ENCODE data around the gene PIGQ.

PIGQ gene

DNA sequence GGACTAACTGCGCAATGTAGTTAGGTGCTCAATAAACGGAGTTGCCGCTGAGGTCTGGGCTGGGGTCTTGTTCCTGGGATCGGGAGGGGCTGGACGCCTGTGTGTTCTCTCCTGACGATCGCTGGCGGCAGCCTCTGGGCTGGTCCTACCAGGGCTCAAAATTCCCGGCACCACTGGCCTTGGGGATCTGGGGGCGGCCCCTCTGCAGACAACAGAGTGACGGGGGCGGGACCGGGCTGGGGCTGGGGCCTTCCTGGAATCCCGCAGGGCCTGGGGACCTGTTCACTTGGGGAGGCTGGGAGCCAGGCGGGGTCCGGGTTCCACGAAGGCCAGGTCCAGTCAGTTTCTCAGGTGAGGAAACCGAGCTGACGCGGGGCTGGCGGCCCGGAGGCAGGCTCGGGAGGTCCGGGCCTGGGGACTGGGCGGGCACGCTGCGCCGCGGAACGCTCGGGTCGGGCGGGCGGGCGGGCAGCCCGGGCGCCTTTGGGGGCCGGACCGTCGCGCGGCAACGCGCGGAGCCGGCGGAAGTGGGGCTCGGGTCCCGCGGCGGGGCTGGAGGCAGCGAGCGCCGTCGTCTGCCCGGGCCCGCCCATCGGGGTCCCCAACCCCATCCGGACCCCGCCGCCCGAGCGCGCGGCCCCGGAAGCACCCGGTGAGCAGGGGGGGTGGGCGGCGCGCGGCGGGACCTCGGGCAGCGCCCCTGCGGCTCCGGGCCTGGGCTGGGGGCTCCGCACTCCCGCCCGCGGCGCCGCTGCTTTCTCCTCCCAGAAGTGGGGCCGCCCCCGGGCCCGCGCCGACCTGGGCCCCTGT is at the start of gene PIGQ:
TSS of gene PIGQ (plus strand) at position 524 of the 810 bp plus-strand sequence. CDS start 4,107 bp downstream, outside the sequence.
- peak; percentile 47 for DNase-seq

- DNase-seq = no peak
Observed at GRCh38 chr16:520847-521246, 48.9 kb upstream of the PIGQ start.

GRCh38 chr16:521381-522210 is 48.2 kb upstream of the PIGQ start:
- no peak for DNase-seq

GRCh38 chr16:522320-523096 is 47.3 kb upstream of the PIGQ start:
- DNase-seq = no peak

- no peak for DNase-seq
Observed at GRCh38 chr16:523097-523741, 46.5 kb upstream of the PIGQ start.

DNA sequence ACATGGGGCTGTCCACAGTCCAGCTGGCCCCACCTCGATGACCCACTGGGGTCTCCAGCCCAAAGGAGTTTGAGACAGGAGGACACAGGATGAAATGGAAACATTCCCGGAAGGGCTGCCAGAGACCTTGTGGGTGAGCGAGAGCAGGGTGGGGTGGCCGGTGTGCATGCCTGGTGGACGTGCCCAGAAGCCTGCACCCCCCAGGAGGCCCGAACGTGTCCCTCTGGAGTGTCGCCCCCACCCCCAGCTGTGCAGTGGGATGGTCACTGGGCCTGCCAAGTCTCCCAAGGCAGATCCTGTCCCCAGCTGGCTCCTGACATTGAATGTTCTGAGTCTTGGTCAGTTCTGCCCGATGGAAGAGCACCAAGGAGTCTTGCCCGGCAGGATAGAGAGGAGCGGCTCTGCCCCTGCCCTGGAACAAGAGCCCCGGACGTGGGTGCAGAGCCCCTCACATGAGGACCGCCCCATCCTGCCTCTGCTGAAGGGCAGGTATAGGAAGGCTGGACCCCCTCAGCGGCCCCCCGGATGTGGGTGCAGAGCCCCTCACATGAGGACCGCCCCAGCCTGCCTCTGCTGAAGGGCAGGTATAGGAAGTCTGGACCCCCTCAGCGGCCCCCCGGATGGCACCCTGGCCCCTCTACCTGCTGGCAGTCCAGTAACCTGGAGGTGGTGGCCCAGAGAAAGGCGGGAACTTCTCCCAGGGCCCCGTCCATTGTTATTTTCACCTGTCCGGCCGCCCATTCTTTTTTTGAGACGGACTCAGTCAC is 45.3 kb upstream of the PIGQ start:
- DNase-seq = no peak

DNA sequence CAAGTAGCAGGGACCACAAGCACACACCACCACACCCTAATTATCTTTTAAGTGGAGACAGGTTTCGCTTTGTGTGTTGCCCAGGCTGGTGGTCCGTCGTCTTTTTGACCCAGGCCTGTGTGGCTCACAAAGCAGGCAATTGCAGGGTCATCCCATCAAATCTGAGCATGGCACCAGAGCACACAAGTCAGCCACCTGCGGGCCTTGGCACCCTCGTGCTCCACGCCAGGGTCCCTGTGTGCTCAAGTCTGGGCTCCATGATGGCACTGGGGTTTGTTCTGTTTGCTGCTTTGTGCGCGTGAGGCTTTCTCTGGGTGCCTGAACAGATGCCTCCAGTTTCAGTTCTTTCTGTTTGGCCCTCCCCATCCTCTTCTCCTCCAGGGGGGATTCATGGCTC is 44.6 kb upstream of the PIGQ start:
- no peak for DNase-seq

DNA sequence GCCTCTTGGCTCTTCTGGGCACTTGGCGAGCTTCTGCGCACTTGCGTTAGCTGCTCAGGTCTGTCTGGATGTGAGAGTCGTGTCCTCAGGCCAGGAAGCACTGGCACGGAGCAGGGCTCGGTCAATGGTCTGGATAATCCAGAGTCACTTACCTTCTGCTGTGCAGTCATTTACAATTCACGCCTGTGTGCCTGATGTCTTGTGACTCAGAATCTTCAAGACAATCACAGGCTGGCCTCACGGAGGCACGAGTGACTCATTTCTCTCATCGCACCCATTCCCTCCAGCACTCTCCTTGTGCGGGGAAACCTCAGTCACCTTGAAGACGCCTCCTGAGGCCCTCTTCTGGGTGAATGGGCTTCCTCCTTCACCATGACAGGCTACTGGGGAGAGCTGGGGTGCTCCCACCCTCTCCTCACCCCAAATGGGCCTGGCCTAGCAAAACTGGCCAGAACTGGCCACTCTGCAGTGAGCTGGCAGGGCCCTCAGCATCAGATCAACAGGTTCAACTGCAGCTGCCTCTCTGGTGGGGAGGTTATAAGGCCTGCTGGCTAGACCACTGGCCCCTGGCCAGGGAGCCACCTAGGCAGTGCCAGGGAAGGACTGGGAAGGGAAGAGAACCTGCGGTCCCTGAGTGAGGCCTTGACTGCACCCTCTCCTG is 44.1 kb upstream of the PIGQ start:
- no peak for DNase-seq

DNA sequence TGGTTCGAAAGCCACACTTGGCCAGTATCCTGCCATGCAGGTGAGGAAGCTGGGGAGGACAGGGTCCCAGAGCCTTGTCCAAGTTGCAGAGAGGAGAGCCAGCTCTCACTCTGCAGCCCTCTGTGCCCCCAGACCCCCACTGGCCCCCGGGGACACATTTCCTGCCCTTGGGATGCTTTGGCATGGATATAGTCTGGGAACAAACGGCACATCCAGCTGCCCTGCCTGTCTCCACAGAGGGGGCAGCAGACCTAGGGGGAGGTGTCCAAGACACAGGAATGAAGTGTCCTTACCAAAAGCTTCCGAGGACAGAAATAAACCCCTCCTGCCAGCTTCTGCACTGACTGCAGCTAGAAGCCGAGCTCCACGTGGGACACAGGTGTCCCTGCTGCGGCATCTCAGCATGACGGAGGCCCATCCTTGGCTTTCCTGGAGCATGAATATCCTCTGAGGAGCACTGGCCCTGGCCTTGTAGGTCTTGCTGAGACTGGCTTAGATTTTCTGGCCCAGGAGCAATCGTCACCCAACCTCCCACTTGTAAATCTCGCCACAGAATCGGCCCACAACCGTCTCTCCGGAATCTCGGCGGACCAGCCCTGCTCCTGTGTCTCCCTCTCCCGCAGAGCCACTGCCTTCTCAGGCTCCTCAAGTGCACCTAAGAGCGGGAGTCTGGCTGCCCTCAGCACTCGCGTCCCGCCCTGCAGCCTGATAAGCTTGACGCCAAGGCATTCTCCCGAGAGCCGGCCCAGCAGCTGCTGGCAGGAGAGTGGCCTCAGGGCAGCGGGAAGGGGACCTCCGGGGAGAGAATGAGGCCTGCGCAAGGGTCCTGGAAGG is 43.4 kb upstream of the PIGQ start:
- no peak for DNase-seq

DNA sequence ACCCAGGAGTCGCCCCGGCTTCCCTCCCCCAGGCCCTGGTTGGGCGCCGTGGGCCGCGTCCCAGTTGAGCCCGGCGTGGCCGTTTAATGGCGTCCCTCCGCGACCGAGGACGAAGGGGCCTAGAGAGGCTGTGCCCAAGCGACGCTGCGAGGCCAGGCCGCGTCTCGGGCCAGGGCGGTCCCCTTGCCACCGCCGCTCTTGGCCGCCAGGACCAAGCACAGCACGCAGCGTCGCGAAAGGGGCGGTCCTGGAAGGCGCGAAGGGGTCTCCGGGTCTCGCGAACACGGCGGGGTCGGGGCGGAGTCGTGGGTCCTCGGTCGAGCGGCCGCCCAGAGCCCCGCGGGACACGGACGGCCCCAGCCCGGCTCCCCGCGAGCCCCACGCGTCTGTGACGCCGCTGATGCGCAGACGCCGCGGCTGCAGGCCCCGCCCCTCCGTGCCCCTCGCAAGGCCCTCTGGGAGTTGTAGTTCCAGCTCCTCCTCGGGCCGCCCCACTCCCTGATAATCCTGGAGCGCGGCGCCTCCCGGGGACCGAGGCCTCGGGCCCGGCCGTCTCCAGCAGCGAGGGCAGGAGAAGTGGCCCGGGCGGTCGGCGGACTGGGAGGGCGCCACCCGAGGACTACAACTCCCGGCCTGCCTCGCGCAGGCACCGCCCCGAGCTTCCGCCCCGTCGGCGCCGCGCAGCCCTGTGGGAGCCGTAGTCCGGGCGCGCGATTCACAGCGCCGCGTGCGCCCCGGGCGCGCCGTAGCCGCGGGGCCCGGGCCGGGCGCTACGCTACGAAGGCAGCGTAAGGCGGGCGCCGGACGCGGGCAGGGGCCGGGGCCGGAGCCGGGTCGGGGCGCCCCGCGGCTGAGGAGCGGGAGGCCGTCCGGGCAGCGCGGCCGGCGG is 42.5 kb upstream of the PIGQ start, which contains the start of gene CAPN15:
TSS of gene CAPN15 (plus strand) at position 698 of the 889 bp plus-strand sequence. CDS start 19,127 bp downstream, outside the sequence.
- peak; percentile 86 for DNase-seq

DNA sequence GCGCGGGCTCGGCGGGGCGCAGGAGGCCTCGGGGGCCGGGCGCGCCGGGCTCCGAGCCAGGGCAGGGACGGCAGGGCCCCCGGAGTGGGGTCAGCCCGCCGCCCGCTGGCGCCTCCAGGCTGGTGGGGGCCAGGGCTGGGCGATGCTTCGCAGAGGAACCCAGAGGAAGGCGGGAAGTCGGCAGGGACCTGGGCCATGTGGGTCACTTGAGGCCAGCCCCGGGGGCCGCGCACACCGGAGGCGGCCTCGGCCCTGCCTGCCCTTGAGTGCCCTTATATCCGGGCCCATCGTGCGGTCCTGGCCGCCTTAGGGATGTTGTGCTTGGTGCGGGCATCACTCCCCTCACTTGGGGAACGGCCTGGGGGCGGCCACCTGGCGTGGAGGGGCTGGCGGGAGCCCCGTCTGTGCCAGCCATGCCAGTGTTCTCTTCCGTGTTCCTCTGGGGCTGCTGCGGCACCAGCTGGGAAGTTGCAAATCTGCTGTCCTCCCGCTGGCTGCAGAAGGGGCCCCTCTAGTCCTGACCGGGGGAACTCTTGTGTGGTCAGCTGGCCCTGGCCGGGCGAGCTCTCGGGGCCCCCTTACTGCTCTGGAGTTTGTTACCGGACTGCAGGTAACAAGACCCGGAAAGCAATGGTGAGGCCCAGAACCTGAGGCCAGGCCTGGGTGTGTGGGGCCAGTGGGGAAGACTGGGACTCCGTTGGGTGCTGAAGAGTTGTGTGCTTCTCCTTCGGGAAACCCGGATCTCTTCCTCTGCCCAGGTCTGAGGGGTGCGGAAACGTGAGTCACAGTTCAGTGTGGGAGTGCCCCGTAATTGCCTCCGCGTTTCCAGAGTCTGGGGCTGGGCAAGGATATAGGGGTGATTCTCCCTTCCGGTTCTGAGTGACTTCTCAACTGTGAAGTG is 41.4 kb upstream of the PIGQ start:
- no peak for DNase-seq

DNA sequence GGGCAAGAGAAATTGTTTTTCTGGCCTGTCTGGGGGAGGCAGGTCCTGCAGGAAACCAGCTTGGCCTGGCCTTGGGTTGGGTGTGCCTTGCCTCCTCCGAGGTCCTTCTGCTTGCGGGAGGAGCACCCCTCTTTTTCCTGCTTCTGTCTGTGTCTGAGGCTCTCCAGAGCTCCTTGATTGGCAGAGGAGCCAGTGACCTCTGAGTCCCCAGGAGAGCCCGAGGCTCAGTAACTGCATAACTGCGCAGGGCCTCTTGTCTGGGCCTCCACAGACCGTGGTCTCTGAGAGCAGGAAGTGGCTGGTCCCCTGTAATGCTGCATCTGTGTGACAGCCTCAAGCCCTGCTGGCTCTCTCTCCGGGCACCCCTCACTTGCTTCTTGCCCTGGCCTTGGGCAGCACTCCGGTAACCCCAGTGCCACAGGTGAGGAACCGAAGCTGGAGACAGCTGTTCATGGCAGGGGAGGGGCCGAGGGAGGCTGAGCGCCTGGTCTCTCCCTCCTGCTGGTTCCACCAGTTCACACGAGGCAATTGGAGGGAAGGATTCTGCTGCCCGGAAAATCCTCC is 40.7 kb upstream of the PIGQ start:
- DNase-seq = no peak

DNA sequence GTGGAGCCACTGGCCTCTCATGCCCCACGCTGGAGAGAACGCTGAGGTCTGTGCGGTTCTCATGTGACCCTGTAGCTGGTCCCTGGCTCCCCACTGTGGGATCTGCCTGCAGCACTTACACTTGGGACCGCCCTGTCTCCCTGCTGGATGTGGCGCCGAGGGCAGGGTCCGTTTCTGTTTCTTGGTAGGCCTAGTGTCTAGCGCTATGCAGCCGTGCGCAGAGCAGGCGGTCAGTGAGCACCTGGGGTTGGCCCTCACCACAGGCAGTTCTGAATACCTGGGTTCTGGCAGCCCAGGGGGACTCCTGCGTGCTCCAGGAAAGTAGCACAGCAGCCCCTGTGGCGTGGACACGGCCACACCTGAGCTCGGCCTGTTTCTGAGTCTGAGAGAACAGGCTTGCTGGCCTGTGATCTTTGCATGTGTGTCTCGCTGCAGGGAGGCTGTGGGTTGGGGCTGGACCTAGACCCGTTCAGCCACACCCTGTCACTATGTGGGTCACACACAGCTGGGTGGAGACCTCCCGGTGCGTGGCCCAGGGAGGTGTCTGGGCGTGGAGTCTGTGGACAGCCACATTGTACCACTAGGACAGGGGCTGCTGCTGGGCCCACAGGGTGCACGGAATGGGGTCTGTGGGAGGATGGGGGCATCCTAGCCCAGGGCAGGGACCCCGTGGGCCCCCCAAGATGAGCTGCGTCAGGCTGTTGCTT is 39.5 kb upstream of the PIGQ start:
- no peak for DNase-seq

DNA sequence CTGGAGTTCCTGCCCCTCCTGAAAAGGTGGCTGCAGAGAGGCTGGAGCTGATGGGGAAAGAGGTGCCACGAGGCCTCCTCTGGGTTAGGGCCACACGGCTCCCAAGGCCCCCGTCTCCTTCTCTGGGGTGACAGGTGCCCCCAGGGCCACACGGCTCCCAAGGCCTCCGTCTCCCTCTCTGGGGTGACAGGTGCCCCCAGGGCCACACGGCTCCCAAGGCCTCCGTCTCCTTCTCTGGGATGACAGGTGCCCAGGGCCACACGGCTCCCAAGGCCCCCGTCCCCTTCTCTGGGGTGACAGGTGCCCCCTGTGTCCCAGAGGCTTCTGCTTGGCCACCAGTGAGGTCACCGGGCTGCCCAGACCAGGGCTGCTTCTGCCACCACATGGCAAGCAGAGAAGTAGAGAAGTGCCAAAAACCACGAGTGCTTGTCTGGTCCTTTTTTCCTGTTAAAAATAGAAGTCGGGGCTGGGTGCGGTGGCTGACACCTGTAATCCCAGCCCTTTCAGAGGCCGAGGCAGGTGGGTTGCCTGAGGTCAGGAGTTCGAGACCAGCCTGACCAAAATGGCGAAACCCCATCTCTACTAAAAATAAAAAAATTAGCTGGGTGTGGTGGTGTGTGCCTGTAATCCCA is 38.2 kb upstream of the PIGQ start:
- DNase-seq = no peak

- no peak for DNase-seq
Observed at GRCh38 chr16:533391-534123, 36.2 kb upstream of the PIGQ start.

- DNase-seq = no peak
Observed at GRCh38 chr16:534135-534534, 35.6 kb upstream of the PIGQ start.

Data from NCI-H510A treated with DMSO at 0.1 percent for 48 hours (cell line).